Measurements from ENCODE around the gene RNF32.

- TF ChIP-seq CTCF (IDR thresholded peaks at IDR 0.05) (no peak), POLR2AphosphoS5 (IDR thresholded peaks at IDR 0.05; ENCODE audit: low read depth, low read length) (no peak), TCF7L2 (IDR thresholded peaks at IDR 0.05; ENCODE audit: low read depth, low read length) (no peak), SIN3A (IDR thresholded peaks at IDR 0.05; ENCODE audit: borderline replicate concordance, insufficient read depth, low read depth, low read length) (no peak), REST (IDR thresholded peaks at IDR 0.05; ENCODE audit: insufficient read depth in 1 of 2, low read depth in 2 of 2, low read length in 1 of 2) (no peak)
These were observed 18.9 kb upstream of the RNF32 start for GRCh38 chr7:156621652-156622051.
